Measurements from ENCODE around the gene COIL. TPM values are rescaled to one million over a fixed set of nuclear protein-coding genes. Genes with fewer than 3 reads are reported as not detected.

COIL gene
- total and polyA plus RNA-seq, 2 of the 13 experiments (the other 11 are each of a cell fraction or from before 2014, with no cell fraction given), result 8.1 to 29.4 TPM

DNA sequence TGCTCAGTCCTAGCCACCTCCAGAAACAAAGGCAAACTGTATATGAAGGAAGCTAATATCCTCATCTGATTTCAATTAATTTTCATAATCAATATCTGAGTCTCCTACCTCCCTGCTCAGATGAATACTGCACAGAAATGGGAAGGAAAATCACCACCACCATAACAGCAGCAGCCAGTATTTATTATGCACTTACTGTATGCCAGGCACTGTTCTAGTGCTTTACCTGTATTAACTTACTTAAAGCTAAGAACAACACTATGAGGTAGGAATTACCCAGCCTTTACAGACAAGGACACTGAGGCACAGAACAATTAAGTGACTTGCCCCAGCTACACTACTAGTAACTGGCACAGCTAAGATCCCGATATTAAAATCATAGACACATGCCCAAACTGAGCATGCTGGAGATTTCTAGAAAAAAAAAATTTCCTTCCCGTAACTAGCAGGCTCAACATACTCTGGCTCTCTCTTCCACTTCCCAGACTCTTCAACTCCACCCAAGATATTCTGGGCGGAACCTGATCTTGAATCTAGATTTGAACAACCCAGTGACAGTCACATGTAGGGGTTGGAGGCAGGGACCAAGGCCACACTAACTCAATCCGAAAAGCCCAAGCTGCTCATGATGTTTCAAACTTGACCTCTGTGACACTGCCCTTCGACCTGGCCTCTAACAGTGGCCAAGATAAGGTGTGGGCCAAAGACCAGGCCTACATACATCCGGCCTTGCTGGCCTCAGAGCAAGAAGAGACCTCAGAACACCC is 50.9 kb downstream of the COIL start (continued):
- TF ChIP-seq, protein P1, sequence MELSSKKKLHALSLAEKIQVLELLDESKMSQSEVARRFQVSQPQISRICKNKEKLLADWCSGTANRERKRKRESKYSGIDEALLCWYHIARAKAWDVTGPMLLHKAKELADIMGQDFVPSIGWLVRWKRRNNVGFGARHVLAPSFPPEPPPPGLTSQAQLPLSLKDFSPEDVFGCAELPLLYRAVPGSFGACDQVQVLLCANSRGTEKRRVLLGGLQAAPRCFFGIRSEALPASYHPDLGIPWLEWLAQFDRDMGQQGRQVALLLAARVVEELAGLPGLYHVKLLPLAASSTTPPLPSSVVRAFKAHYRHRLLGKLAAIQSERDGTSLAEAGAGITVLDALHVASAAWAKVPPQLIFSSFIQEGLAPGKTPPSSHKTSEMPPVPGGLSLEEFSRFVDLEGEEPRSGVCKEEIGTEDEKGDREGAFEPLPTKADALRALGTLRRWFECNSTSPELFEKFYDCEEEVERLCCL (CRISPR knock-in tag; IDR thresholded peaks at IDR 0.05; ENCODE audit: borderline replicate concordance), result no peak
- no peak for TF ChIP-seq NR1H2 (CRISPR knock-in tag; IDR thresholded peaks at IDR 0.05; ENCODE audit: borderline replicate concordance, low read depth)
- TF ChIP-seq LCORL (IDR thresholded peaks at IDR 0.05), result no peak
- peak; percentile 75 for TF ChIP-seq LCORL (CRISPR knock-in tag; IDR thresholded peaks at IDR 0.05)
- TF ChIP-seq, protein P2, sequence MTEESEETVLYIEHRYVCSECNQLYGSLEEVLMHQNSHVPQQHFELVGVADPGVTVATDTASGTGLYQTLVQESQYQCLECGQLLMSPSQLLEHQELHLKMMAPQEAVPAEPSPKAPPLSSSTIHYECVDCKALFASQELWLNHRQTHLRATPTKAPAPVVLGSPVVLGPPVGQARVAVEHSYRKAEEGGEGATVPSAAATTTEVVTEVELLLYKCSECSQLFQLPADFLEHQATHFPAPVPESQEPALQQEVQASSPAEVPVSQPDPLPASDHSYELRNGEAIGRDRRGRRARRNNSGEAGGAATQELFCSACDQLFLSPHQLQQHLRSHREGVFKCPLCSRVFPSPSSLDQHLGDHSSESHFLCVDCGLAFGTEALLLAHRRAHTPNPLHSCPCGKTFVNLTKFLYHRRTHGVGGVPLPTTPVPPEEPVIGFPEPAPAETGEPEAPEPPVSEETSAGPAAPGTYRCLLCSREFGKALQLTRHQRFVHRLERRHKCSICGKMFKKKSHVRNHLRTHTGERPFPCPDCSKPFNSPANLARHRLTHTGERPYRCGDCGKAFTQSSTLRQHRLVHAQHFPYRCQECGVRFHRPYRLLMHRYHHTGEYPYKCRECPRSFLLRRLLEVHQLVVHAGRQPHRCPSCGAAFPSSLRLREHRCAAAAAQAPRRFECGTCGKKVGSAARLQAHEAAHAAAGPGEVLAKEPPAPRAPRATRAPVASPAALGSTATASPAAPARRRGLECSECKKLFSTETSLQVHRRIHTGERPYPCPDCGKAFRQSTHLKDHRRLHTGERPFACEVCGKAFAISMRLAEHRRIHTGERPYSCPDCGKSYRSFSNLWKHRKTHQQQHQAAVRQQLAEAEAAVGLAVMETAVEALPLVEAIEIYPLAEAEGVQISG (CRISPR knock-in tag; IDR thresholded peaks at IDR 0.05), result peak; percentile 55; the same call in 1 of the 2 replicates
- TF ChIP-seq CCDC6 (CRISPR knock-in tag; IDR thresholded peaks at IDR 0.05), result no peak
- no peak for TF ChIP-seq ASH2L (IDR thresholded peaks at IDR 0.05; ENCODE audit: insufficient read length, low read depth, low read length)
- TF ChIP-seq RBM39 (IDR thresholded peaks at IDR 0.05; ENCODE audit: low read depth, low read length, poor library complexity, severe bottlenecking), result no peak
- TF ChIP-seq, protein P3, sequence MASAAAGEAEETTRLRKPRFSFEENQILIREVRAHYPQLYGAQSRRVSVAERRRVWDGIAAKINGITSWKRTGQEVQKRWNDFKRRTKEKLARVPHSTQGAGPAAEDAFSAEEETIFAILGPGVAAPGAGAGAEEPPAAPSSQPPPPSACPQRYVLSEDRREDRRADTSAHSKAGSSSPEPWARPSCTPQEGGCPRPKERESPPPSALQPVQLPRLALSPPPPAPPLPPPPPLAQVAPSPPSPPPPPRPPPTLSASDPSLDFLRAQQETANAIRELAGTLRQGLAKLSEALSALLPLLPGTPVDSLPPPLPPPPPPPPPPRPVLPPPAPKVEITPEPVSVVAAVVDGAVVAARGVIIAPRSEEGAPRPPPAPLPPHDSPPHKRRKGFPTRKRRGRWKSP (CRISPR knock-in tag; IDR thresholded peaks at IDR 0.05), result no peak
- no peak for TF ChIP-seq ZNF768 (CRISPR knock-in tag; IDR thresholded peaks at IDR 0.05)
- no peak for TF ChIP-seq SMC3 (IDR thresholded peaks at IDR 0.05; ENCODE audit: low read length)
- TF ChIP-seq, protein P4, sequence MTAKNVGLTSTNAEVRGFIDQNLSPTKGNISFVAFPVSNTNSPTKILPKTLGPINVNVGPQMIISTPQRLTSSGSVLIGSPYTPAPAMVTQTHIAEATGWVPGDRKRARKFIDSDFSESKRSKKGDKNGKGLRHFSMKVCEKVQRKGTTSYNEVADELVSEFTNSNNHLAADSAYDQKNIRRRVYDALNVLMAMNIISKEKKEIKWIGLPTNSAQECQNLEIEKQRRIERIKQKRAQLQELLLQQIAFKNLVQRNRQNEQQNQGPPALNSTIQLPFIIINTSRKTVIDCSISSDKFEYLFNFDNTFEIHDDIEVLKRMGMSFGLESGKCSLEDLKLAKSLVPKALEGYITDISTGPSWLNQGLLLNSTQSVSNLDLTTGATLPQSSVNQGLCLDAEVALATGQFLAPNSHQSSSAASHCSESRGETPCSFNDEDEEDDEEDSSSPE (CRISPR knock-in tag; IDR thresholded peaks at IDR 0.05), result peak; percentile 47; the same call in 1 of the 2 replicates
- TF ChIP-seq ONECUT2 (CRISPR knock-in tag; IDR thresholded peaks at IDR 0.05), result no peak
- TF ChIP-seq SMARCC2 (IDR thresholded peaks at IDR 0.05), result no peak
- no peak for TF ChIP-seq ZNF891 (CRISPR knock-in tag; IDR thresholded peaks at IDR 0.05)
- TF ChIP-seq NR2F2 (IDR thresholded peaks at IDR 0.05; ENCODE audit: borderline replicate concordance, low read depth), result peak; percentile 96
- TF ChIP-seq ESRRA (CRISPR knock-in tag; IDR thresholded peaks at IDR 0.05; ENCODE audit: low read depth), result peak; percentile 93
- TF ChIP-seq MEIS2 (CRISPR knock-in tag; IDR thresholded peaks at IDR 0.05), result 0 out of 2 replicates have a peak, but pooled peaks have one; percentile 29
- no peak for TF ChIP-seq CBX2 (IDR thresholded peaks at IDR 0.05; ENCODE audit: low read depth, low read length)
- TF ChIP-seq CBX2 (CRISPR knock-in tag; IDR thresholded peaks at IDR 0.05; ENCODE audit: low read depth), result no peak
- TF ChIP-seq, protein P5, sequence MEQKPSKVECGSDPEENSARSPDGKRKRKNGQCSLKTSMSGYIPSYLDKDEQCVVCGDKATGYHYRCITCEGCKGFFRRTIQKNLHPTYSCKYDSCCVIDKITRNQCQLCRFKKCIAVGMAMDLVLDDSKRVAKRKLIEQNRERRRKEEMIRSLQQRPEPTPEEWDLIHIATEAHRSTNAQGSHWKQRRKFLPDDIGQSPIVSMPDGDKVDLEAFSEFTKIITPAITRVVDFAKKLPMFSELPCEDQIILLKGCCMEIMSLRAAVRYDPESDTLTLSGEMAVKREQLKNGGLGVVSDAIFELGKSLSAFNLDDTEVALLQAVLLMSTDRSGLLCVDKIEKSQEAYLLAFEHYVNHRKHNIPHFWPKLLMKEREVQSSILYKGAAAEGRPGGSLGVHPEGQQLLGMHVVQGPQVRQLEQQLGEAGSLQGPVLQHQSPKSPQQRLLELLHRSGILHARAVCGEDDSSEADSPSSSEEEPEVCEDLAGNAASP (CRISPR knock-in tag; IDR thresholded peaks at IDR 0.05; ENCODE audit: borderline replicate concordance), result peak; percentile 95
